GM21526 (cell line): ENCODE results near the gene LPO.

Source experiments
- ATAC-seq: cut with Tn5 transposase; IDR thresholded peaks from one replicate; pipeline ENCODE4 v1.9.1; 2021; ENCODE audit warnings: moderate library complexity; ENCODE audit not compliant: unreplicated experiment, low FRiP score

Gene LPO

GRCh38 chr17:58228679-58229078, 9.7 kb upstream of the LPO start:
- no peak for ATAC-seq

GRCh38 chr17:58229384-58229783, 9.0 kb upstream of the LPO start:
- ATAC-seq: no peak

- ATAC-seq: no peak
Measured at GRCh38 chr17:58229881-58230280, 8.5 kb upstream of the LPO start.

DNA sequence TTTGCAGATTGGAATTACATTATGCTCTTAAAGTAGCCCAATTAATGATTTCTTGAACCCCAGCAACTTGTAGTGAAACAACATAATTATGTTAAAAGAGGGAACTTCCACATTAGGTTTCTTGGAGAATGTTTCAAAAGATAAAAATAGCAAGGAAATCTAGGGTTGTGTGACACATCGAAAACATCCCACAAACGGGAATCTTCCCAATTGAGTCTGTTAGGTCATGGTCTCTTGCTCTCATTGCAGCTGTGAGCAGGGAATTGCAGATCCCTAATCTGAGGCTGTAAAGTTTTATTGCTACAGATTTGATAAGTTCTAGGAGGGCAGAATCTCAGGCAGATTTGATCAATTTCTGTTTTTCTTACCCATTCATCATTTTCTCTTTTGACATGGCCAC, 6.7 kb upstream of the LPO start:
- no peak for ATAC-seq

- no peak for ATAC-seq
Measured at GRCh38 chr17:58232707-58233156, 5.7 kb upstream of the LPO start.

- peak; percentile 71 for ATAC-seq
Measured at GRCh38 chr17:58233543-58233942, 4.8 kb upstream of the LPO start.

DNA sequence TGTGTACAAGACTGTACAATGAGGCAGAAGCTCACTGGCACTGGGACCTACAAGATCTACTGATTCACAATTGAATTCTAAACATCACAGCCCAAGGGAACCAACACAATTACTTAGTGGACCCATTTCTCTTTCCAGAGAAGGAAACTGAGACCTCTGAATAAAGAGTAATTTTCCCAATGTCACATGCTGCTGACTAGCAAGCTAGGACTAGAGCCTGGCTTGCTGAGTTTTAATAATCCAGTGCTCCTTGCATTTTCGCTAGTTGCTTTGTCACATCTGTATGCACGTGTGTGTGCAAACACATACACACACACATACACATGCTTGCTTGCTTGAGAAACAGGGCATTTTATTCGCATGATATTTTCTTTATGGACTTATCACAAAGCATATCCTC, 3.9 kb upstream of the LPO start:
- ATAC-seq: no peak

GRCh38 chr17:58235821-58236220, 2.6 kb upstream of the LPO start:
- ATAC-seq: no peak

GRCh38 chr17:58236394-58236793, 2.0 kb upstream of the LPO start:
- ATAC-seq: no peak

- no peak for ATAC-seq
Measured at GRCh38 chr17:58239987-58240386, 1.6 kb downstream of the LPO start.

DNA sequence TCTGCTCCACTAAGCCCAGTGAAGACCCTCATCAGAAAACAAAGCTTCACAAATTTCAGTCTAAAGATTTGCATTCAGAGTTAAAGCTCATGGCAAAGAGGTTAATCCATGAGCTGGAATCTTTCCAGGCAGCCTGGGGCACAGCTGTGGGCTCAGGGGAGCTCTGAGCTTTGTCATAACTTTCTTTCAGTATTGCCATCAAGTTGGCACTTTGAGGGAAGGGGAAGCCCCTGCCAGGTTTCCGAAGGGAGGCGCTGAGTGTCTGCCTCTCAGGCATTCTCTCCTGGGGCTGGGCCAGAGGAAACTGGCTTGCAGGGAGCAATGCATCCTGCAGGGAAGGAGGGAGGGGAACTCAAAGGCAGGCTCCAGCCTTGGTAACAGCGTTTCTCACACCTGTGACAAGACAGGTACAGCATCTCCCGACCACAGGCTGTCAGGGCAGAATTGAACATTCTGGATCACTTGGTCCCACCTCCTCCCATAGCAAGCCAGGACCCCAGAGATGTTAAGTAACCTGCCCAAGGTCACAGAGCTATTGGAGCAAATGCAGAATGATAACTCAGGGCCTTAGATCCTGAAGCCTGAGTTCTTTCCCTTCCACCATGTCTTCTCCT, 3.9 kb downstream of the LPO start:
- no peak for ATAC-seq

- ATAC-seq: no peak
Measured at GRCh38 chr17:58244963-58245362, 6.6 kb downstream of the LPO start.

- no peak for ATAC-seq
Measured at GRCh38 chr17:58245428-58246103, 7.2 kb downstream of the LPO start.

DNA sequence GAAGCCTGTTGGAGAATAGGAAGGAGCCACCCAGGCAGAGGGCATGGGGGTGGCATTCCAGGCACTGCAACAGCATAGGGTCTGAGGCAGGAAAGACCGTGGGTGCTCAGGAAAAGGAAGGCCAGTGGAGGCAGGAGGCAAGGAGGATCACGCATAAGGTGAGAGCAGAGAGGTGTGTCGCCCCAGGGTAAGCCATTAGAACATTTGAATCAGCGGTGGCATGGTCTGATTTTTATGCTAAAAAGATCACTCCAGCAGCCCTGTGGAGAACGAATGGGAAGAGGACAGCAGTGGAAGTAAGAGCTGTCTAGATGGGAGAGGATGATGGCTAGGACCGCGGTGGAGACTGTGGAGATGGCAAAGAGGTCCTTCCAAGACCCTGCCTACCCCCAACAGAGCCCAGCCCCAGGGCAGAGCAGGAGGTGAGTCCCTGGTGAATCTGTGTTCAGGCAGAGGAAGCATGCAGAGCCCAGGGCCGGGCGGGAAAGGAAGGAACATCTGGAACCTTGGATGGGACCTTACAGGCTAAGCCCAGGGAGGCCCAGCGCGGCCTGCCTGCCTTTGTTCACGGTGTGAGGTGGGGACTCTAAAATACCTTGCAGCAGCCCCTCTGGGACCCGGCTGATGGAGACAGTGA, 7.8 kb downstream of the LPO start:
- no peak for ATAC-seq

GRCh38 chr17:58246781-58247180, 8.4 kb downstream of the LPO start:
- no peak for ATAC-seq

DNA sequence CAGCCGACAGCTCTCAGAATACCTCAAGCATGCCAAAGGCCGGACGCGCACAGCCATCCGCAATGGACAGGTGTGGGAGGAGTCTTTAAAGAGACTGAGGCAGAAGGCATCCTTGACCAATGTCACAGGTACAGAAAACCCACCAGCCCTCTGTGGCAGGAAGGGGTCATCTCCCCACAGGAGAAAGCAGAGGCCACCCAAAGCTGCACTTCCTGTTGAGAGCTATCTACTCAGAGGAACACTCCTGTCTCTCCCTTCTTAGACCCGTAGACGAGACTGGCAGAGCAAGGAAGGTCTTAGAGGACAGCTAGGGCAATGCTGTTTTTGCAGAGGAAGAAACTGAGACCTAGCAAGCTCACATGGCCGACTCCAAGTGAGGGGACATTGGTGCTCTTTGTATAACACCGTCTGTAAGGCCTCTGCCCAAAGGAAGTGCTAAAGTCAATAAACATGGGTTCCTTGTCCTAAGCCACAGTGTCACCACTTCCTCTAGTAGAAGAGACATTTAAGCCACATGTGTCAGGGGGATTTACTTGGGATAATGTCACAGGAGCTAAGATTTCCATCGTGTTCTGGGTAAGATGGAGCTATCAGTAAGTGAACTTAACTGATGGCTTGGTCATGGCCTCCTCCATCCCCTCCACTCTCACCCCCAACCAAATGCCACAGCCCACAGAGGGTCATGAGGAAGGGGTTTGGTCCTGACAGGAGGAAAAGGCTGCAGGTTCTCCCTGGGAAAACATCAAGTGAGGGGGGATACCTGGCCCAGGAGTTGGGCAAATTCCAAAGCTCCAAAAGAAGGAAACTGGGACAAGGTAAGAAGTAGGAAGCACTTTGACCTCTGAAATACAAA, 9.4 kb downstream of the LPO start:
- no peak for ATAC-seq

GRCh38 chr17:58248955-58249269, 10.5 kb downstream of the LPO start:
- no peak for ATAC-seq

DNA sequence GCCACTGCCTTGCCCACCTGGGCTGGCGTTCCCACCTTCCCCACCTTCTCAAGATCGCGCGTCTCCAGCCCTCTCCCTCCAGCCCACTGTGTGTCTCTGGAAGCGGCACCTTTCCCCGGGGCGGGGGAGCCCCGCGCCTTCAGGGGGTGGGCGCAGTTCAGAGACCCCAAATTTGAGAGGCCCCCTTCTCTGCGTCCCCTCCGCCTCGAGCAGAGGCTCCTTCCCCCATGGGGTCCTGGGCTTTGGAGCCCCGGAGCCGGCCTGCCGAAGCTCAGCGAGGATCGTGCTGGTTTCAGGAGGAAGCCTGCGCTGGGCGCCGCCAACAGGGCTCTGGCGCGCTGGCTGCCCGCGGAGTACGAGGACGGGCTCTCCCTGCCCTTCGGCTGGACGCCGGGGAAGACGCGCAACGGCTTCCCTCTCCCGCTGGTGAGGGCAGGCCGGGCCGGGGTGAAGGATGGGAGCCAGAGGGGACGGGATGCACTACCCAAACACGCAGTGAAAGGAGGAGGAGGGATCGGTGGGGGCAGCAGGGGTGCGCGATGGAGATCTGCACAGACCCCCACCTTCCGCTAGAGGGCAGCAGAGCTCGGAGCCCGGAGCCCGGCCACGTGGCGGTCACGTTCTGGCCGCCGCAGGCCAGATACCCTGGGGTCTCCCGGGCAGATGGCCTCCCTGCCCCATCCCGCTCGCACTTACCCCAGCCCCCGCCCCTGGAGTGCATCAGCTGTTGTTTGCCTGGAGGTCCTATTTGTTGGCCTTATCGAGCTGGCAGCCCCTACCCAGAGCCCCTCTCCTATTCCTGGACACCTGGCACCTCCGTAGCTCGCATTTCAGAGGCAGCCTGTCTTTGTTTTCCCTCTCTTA, 11.1 kb downstream of the LPO start:
- peak; percentile 56 for ATAC-seq

DNA sequence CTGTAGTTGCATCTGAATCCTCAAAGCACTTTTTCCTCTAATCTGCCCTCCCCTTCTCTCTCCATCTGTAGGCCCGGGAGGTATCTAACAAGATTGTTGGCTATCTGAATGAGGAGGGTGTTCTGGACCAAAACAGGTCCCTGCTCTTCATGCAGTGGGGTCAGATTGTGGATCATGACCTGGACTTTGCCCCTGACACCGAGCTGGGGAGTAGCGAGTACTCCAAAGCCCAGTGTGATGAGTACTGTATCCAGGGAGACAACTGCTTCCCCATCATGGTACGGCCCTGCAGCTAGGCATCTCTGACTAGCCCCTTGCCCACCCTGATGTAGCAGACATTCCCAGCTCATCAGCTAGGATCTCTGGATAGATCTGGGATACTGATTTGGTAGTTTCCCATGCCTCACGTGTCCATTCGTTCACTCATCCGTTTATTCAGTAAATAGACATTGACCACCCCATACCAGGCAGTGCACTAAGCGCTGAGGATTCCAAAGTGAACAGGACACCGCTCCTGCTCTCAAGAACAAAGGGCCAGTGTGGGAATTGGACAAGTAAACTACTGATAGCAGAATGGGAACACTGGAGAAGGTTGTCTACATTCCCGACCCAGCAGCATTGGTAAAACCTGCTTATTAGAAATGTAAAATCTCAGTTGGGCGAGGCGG, 12.1 kb downstream of the LPO start:
- no peak for ATAC-seq

- no peak for ATAC-seq
Measured at GRCh38 chr17:58252141-58252540, 13.8 kb downstream of the LPO start.
